ENCODE measurements around the gene VSX2. TPM values are rescaled to one million over a fixed set of nuclear protein-coding genes. Genes with fewer than 3 reads are reported as not detected.

VSX2 gene
- total RNA-seq, 1 experiment from 2014 or later: not detected

DNA sequence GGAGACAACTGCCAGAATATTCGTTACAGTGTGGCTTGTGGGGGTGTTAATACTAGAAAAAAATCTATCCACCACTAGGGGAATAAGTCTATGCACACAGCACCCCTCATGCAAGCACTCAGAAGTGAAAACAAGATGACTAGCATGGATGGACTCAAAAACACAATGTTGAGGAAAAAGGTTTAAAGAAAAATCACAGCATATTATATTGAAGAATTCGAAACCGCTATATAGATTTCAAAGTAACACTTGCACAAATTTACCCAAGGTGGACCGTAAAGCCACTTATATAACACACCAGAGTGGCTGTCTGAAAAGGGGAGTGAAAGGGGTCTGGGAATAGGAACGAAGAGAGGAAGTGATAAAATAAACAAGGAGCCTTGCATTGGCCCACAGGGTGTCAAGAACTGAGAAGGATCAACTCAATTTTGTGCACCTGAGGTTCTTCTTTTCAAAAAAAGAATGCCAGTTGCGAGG is 62.9 kb downstream of the VSX2 start:
- CTCF ChIA-PET: interaction anchor here (0.5 to 1.1 kb wide), 4 partner anchors 8 to 51 kb away, joined by 3 to 5 read pairs (median 3); no protein-coding TSS in a partner anchor
- no peaks in the 10 kb centered on the region for H3K27me3 Mint-ChIP-seq (ENCODE audit: unreplicated experiment)
- DNase-seq: peak; percentile 15
- no peaks in the 10 kb centered on the region for H3K4me1 Mint-ChIP-seq (ENCODE audit: low read depth, unreplicated experiment)
- H3K36me3 Mint-ChIP-seq (ENCODE audit: insufficient read depth, unreplicated experiment): peaks cover 40% of the 10 kb centered on the region
- peak overlapping the region; percentile 92 for H3K27ac Mint-ChIP-seq (ENCODE audit: unreplicated experiment)
- BruUV-seq (replicated peaks): TSS peak; percentile 43
- intact Hi-C loops (cut with micrococcal nuclease; ENCODE audit: unreplicated experiment): no loop called here
- no peaks in the 10 kb centered on the region for H3K9me3 Mint-ChIP-seq (ENCODE audit: low read depth, unreplicated experiment)
- peak overlapping the region; percentile 97 for H3K4me3 Mint-ChIP-seq (ENCODE audit: low read depth, unreplicated experiment)
- TF ChIP-seq, protein P1, sequence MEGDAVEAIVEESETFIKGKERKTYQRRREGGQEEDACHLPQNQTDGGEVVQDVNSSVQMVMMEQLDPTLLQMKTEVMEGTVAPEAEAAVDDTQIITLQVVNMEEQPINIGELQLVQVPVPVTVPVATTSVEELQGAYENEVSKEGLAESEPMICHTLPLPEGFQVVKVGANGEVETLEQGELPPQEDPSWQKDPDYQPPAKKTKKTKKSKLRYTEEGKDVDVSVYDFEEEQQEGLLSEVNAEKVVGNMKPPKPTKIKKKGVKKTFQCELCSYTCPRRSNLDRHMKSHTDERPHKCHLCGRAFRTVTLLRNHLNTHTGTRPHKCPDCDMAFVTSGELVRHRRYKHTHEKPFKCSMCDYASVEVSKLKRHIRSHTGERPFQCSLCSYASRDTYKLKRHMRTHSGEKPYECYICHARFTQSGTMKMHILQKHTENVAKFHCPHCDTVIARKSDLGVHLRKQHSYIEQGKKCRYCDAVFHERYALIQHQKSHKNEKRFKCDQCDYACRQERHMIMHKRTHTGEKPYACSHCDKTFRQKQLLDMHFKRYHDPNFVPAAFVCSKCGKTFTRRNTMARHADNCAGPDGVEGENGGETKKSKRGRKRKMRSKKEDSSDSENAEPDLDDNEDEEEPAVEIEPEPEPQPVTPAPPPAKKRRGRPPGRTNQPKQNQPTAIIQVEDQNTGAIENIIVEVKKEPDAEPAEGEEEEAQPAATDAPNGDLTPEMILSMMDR (IDR thresholded peaks at IDR 0.05; ENCODE audit: unreplicated experiment): no peak

DNA sequence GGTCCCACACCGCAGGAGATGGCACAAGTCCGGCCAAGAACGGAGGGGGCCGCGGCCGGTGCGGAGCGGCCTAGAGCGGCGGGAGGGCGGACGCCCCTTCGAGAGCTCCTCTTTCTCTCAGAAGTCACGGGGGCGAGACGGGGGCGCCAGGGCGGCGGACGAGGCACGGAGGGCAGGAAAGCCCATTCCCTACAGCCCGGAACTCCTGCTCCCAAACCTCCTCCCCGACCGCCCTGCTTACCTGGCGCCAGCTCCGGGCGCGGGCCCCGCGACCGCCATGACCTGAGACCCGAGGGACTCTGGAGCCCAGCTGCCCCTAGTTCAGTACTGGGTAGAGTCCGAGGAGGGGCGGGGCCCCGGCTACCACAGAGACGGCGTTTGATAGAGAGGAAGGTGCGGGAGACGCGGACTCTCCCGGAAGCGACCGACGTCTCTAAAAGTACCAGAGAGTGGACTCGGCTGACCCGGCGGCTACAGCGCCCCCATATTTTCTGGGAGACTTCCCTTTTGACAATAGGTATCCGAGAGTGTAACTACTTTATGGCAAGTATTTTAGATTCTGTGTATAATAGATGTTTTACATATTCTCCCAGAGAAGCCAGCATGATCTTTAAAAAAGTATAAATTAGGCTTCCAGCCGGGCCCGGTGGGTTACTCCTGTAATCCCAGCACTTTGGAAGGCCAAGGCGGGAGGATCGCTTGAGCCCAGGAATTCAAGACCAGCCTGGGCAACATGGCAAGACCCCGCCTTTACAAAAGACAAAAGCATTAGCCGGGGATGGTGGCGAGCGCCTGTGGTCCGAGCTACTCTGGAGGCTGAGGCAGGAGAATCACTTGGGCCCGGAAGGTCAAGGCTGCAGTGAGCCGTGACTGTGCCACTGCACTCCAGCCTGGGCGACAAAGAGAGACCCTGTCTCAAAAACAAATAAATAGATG is 63.7 kb downstream of the VSX2 start, which contains the start of gene ABCD4:
ABCD4 (minus strand) TSS at position 301 of the 936 bp plus-strand sequence; CDS start at position 279, 22 bp downstream.
- Mint-ChIP-seq H3K4me1 (ENCODE audit: low read depth, unreplicated experiment) (no peaks in the 10 kb centered on the region), H3K27ac (ENCODE audit: unreplicated experiment) (peak within 1 kb of the TSS; percentile 92), H3K36me3 (ENCODE audit: insufficient read depth, unreplicated experiment) (peaks cover 40% of the 10 kb centered on the region), H3K27me3 (ENCODE audit: unreplicated experiment) (no peaks in the 10 kb centered on the region), H3K4me3 (ENCODE audit: low read depth, unreplicated experiment) (peak within 1 kb of the TSS; percentile 97), H3K9me3 (ENCODE audit: low read depth, unreplicated experiment) (no peaks in the 10 kb centered on the region)
- intact Hi-C loops (cut with micrococcal nuclease; ENCODE audit: unreplicated experiment): no loop called here
- peak; percentile 97 for DNase-seq
- CTCF ChIA-PET: interaction anchor here (0.5 to 1.1 kb wide), 5 partner anchors 9 to 74 kb away, joined by 3 to 5 read pairs (median 3); no protein-coding TSS in a partner anchor
- no TSS peak for BruUV-seq (replicated peaks)
- TF ChIP-seq, protein P1 (IDR thresholded peaks at IDR 0.05; ENCODE audit: unreplicated experiment): no peak

DNA sequence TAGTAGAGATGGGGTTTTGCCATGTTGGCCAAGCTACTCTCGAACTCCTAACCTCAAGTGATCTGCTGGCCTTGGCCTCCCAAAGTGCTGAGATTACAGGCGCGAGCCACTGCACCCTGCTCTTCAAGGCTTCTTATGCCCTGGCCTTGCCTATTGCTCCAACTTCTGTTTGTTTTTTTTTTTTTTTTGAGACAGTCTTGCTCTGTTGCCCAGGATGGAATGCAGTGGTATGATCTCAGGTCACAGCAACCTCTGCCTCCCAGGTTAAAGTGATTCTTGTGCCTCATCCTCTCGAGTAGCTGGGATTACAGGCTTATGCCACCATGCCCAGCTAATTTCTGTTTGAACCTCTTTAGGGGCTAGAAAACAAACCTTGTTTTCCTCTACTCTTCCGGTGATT is 69.4 kb downstream of the VSX2 start:
- CTCF ChIA-PET: interaction anchor here (0.7 kb wide), 1 partner anchor 22 kb away, joined by 3 read pairs; no protein-coding TSS in a partner anchor
- no peak overlapping the region for H3K27ac Mint-ChIP-seq (ENCODE audit: unreplicated experiment)
- no peak overlapping the region for H3K4me3 Mint-ChIP-seq (ENCODE audit: low read depth, unreplicated experiment)
- H3K36me3 Mint-ChIP-seq (ENCODE audit: insufficient read depth, unreplicated experiment): peaks cover 3% of the 10 kb centered on the region
- no peak for DNase-seq
- no peaks in the 10 kb centered on the region for H3K4me1 Mint-ChIP-seq (ENCODE audit: low read depth, unreplicated experiment)
- TF ChIP-seq, protein P1 (IDR thresholded peaks at IDR 0.05; ENCODE audit: unreplicated experiment): no peak
- H3K27me3 Mint-ChIP-seq (ENCODE audit: unreplicated experiment): no peaks in the 10 kb centered on the region
- no peaks in the 10 kb centered on the region for H3K9me3 Mint-ChIP-seq (ENCODE audit: low read depth, unreplicated experiment)
- no TSS peak for BruUV-seq (replicated peaks)
- intact Hi-C loops (cut with micrococcal nuclease; ENCODE audit: unreplicated experiment): no loop called here

DNA sequence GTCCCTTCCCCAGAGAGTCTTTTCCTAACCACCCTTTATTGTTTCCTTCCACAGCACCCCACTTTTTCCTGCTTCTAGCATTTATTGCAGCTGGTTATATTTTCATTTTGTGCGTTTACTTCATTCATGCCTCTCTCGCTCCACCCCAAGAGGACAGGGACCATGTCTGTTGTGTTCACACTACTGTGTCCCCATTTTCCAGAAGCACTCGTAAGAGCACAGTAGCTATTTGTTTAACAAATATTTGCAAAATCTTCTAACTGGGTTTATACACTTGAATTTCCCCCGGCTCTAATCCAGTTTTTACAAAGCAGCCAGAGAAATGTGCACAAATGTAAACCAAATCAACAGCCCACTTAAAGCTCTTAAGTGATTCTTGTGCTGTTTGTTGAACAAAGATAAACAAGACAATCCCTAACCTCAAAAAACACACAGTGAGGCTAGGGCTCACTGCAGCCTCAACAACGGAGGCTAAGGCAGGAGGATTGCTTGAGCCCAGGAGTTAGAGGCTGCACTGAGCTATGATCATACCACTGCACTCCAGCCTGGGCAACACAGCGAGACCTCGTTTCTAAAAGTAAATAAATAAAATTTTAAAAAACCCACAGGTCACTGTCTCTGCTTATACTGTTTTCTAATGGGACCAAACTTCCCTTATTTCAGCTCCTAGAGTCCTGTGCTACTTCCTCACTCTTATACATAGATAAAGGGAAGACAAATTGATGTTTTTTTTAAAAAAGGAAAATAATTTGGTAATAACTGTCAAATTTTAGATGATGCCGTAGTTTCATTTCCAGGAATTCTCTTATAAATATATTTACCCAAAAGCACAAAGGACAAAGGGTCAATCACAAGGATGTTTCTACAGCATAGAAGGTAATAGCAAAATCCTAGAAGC is 70.1 kb downstream of the VSX2 start:
- H3K4me3 Mint-ChIP-seq (ENCODE audit: low read depth, unreplicated experiment): no peak overlapping the region
- intact Hi-C loops (cut with micrococcal nuclease; ENCODE audit: unreplicated experiment): no loop called here
- CTCF ChIA-PET: interaction anchor here (0.7 kb wide), 1 partner anchor 23 kb away, joined by 3 read pairs; no protein-coding TSS in a partner anchor
- DNase-seq: no peak
- H3K9me3 Mint-ChIP-seq (ENCODE audit: low read depth, unreplicated experiment): no peaks in the 10 kb centered on the region
- no peaks in the 10 kb centered on the region for H3K4me1 Mint-ChIP-seq (ENCODE audit: low read depth, unreplicated experiment)
- TF ChIP-seq, protein P1 (IDR thresholded peaks at IDR 0.05; ENCODE audit: unreplicated experiment): no peak
- peaks cover 2% of the 10 kb centered on the region for H3K27me3 Mint-ChIP-seq (ENCODE audit: unreplicated experiment)
- BruUV-seq (replicated peaks): no TSS peak
- H3K36me3 Mint-ChIP-seq (ENCODE audit: insufficient read depth, unreplicated experiment): peaks cover 3% of the 10 kb centered on the region
- no peak overlapping the region for H3K27ac Mint-ChIP-seq (ENCODE audit: unreplicated experiment)

All from Calu3 (cell line).